ENCODE data around the gene ACAA1.
A peak's percentile ranks its signal among the peaks of the same experiment; 100 is the strongest.
"Not testable (repeated sequence)": the region's sequence is repeated elsewhere in the genome, so short reads cannot be mapped to it uniquely, and the experiment has no call there.

The ACAA1 gene

GRCh38 chr3:38085943-38086324, 51.0 kb downstream of the ACAA1 start:
- Histone ChIP-seq H3K4me3 (ENCODE audit: severe bottlenecking) (no peak overlapping the region), H3K4me1 (ENCODE audit: insufficient read depth, poor library complexity, severe bottlenecking) (no peaks in the 10 kb centered on the region), H3K27ac (ENCODE audit: poor library complexity, severe bottlenecking) (no peak overlapping the region), H3K9me3 (ENCODE audit: severe bottlenecking) (no peaks in the 10 kb centered on the region), H3K27me3 (ENCODE audit: insufficient read depth, poor library complexity, severe bottlenecking) (no peaks in the 10 kb centered on the region), H3K36me3 (ENCODE audit: low read depth) (no peaks in the 10 kb centered on the region)
- no peak for DNase-seq (ENCODE audit: low spot score)
- no peak for TF ChIP-seq CTCF (IDR thresholded peaks at IDR 0.05; ENCODE audit: poor library complexity, severe bottlenecking)
- ATAC-seq (ENCODE audit: low read depth) = peak; percentile 35

GRCh38 chr3:38085311-38085942, 51.5 kb downstream of the ACAA1 start:
- TF ChIP-seq CTCF (IDR thresholded peaks at IDR 0.05; ENCODE audit: poor library complexity, severe bottlenecking) = no peak

GRCh38 chr3:38084334-38085310, 52.3 kb downstream of the ACAA1 start:
- no peaks in the 10 kb centered on the region for H3K4me1 ChIP-seq (ENCODE audit: insufficient read depth, poor library complexity, severe bottlenecking)
- H3K4me3 ChIP-seq (ENCODE audit: severe bottlenecking) = no peak overlapping the region
- no peaks in the 10 kb centered on the region for H3K27me3 ChIP-seq (ENCODE audit: insufficient read depth, poor library complexity, severe bottlenecking)
- no peaks in the 10 kb centered on the region for H3K9me3 ChIP-seq (ENCODE audit: severe bottlenecking)
- no peak overlapping the region for H3K27ac ChIP-seq (ENCODE audit: poor library complexity, severe bottlenecking)
- DNase-seq (ENCODE audit: low spot score) = no peak
- no peaks in the 10 kb centered on the region for H3K36me3 ChIP-seq (ENCODE audit: low read depth)
- no peak for TF ChIP-seq CTCF (IDR thresholded peaks at IDR 0.05; ENCODE audit: poor library complexity, severe bottlenecking)
- peak; percentile 57 for ATAC-seq (ENCODE audit: low read depth)

More at GRCh38 chr3:38085311-38085942, 51.5 kb downstream of the ACAA1 start:
- Histone ChIP-seq H3K27ac (ENCODE audit: poor library complexity, severe bottlenecking) (no peak overlapping the region), H3K4me3 (ENCODE audit: severe bottlenecking) (no peak overlapping the region), H3K36me3 (ENCODE audit: low read depth) (no peaks in the 10 kb centered on the region), H3K4me1 (ENCODE audit: insufficient read depth, poor library complexity, severe bottlenecking) (no peaks in the 10 kb centered on the region), H3K27me3 (ENCODE audit: insufficient read depth, poor library complexity, severe bottlenecking) (no peaks in the 10 kb centered on the region), H3K9me3 (ENCODE audit: severe bottlenecking) (no peaks in the 10 kb centered on the region)
- DNase-seq (ENCODE audit: low spot score) (no peak), ATAC-seq (ENCODE audit: low read depth) (peak; percentile 28; the same call in 1 of the 3 replicates)

GRCh38 chr3:38083871-38084333, 53.0 kb downstream of the ACAA1 start:
- Histone ChIP-seq H3K27ac (ENCODE audit: poor library complexity, severe bottlenecking) (no peak overlapping the region), H3K36me3 (ENCODE audit: low read depth) (no peaks in the 10 kb centered on the region), H3K27me3 (ENCODE audit: insufficient read depth, poor library complexity, severe bottlenecking) (no peaks in the 10 kb centered on the region), H3K4me3 (ENCODE audit: severe bottlenecking) (no peak overlapping the region), H3K9me3 (ENCODE audit: severe bottlenecking) (no peaks in the 10 kb centered on the region), H3K4me1 (ENCODE audit: insufficient read depth, poor library complexity, severe bottlenecking) (no peaks in the 10 kb centered on the region)
- no peak for TF ChIP-seq CTCF (IDR thresholded peaks at IDR 0.05; ENCODE audit: poor library complexity, severe bottlenecking)
- DNase-seq (ENCODE audit: low spot score) (no peak), ATAC-seq (ENCODE audit: low read depth) (no peak)

- not testable (repeated sequence) for H3K4me3 ChIP-seq (ENCODE audit: severe bottlenecking); H3K36me3 ChIP-seq (ENCODE audit: low read depth); H3K27ac ChIP-seq (ENCODE audit: poor library complexity, severe bottlenecking); H3K4me1 ChIP-seq (ENCODE audit: insufficient read depth, poor library complexity, severe bottlenecking); DNase-seq (ENCODE audit: low spot score); H3K9me3 ChIP-seq (ENCODE audit: severe bottlenecking); H3K27me3 ChIP-seq (ENCODE audit: insufficient read depth, poor library complexity, severe bottlenecking); ATAC-seq (ENCODE audit: low read depth)
These were observed 53.7 kb downstream of the ACAA1 start for GRCh38 chr3:38083254-38083653.

GRCh38 chr3:38082296-38082695, 54.6 kb downstream of the ACAA1 start:
- not testable (repeated sequence) for H3K4me1 ChIP-seq (ENCODE audit: insufficient read depth, poor library complexity, severe bottlenecking); H3K4me3 ChIP-seq (ENCODE audit: severe bottlenecking); H3K9me3 ChIP-seq (ENCODE audit: severe bottlenecking); H3K36me3 ChIP-seq (ENCODE audit: low read depth); DNase-seq (ENCODE audit: low spot score); ATAC-seq (ENCODE audit: low read depth); H3K27me3 ChIP-seq (ENCODE audit: insufficient read depth, poor library complexity, severe bottlenecking); H3K27ac ChIP-seq (ENCODE audit: poor library complexity, severe bottlenecking)

GRCh38 chr3:38077073-38077472, 59.9 kb downstream of the ACAA1 start:
- not testable (repeated sequence) for H3K4me3 ChIP-seq (ENCODE audit: severe bottlenecking); DNase-seq (ENCODE audit: low spot score); H3K27ac ChIP-seq (ENCODE audit: poor library complexity, severe bottlenecking); H3K27me3 ChIP-seq (ENCODE audit: insufficient read depth, poor library complexity, severe bottlenecking); H3K4me1 ChIP-seq (ENCODE audit: insufficient read depth, poor library complexity, severe bottlenecking); H3K36me3 ChIP-seq (ENCODE audit: low read depth); ATAC-seq (ENCODE audit: low read depth); H3K9me3 ChIP-seq (ENCODE audit: severe bottlenecking)
